Endometrial microvascular endothelial cells (primary cell): ENCODE results near the gene PTTG2. TPM values are rescaled to one million over a fixed set of nuclear protein-coding genes. Genes with fewer than 3 reads are reported as not detected.

Experiments used
- in situ Hi-C: cut with HindIII; loops from 2 replicates; pipeline ENCODE4 v1.10.0; 2017; ENCODE audit warnings: low sequenced_read_pairs, low pct_unique_long_range_greater_than_20kb; ENCODE audit errors: inconsistent ontology term
- total RNA-seq: library from RNA; depleted of rRNA; stranded (reverse); fragments of >200 nt; gene quantifications from one replicate; pipeline ENCODE4 v1.2.3, GENCODE V29; 2015; ENCODE audit errors: inconsistent ontology term

Gene PTTG2
- total RNA-seq, 1 donor from 2014 or later: not detected

DNA sequence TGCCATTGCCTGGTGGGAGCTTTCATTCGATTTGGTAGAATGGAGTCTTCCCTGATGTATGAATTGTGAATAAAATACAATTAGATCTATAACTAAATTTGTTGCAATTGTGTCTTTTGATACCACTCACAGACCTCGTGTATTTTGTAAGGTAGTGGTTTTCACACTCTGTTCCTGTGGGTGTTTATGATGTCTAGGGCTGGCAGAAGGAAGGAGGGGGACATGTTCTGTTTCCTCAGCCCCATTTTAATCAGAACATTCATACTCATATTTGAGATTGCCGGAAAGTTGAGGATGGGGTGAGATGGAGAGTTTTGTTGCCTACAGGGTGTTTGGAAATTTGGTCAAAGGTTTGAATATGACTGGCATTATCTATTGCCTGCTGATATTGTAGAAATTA lies 42.9 kb downstream of the PTTG2 start:
- in situ Hi-C loops: no loop called here

DNA sequence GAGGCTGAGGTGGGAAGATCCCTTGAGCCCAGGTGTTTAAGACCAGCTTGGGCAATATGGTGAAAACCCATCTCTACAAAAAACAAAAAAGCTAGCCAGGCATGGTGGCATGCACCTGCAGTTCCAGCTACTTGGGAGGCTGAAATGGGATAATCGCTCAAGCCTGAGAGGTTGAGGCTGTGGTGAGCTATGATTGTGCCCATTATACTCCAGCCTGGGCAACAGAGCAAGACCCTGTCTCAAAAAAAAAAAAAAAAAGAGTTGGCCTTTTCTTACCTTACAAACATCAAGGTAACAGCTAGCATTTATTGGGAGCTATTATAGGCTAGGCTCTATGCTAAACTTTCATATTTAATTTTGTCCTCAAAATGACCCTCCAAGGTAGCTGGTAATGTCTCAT lies 43.4 kb downstream of the PTTG2 start:
- in situ Hi-C loops: no loop called here

DNA sequence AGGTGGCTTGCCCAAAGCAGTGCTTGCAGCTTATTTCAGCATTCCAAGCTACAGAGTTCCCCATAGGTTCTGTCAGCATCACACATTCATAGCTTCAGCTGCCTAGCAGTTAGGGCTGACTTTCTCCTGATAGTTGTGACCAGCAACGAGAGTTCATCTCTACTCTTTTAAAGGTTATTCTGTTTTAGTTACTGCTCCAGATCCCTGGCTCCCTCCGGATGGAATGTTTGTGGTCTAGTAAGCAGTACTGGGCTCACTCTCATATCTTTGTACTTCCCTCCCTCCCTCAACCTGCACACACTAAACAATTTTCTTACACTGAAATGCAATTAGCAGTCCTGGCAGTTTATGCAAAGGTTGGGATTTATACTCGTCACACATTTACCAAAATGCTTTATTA lies 43.9 kb downstream of the PTTG2 start:
- in situ Hi-C loops: no loop called here

- in situ Hi-C loops: no loop called here
Measured at GRCh38 chr4:38004887-38005286, 44.7 kb downstream of the PTTG2 start.

- in situ Hi-C loops: no loop called here
Measured at GRCh38 chr4:38005637-38006036, 45.4 kb downstream of the PTTG2 start.

DNA sequence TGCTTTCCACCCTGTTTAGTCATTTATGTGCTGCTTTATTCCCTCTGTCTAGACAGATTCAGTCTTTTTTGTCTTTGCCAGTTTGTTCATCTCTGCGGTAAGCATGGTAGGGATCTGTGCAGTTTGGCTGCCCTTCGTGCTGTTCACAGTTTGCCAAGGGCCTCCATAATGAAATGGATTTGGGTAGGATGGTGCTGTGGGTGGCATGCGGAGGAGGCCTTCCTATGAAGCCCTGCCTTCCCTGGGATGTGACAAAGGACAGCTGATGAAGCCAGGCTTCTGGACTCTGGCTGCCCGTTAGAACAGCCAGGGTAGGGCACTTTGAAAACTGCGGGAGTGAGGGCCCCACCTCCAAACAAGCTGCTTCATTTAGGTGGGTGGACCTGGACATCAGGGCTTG lies 47.4 kb downstream of the PTTG2 start:
- in situ Hi-C loops: no loop called here

DNA sequence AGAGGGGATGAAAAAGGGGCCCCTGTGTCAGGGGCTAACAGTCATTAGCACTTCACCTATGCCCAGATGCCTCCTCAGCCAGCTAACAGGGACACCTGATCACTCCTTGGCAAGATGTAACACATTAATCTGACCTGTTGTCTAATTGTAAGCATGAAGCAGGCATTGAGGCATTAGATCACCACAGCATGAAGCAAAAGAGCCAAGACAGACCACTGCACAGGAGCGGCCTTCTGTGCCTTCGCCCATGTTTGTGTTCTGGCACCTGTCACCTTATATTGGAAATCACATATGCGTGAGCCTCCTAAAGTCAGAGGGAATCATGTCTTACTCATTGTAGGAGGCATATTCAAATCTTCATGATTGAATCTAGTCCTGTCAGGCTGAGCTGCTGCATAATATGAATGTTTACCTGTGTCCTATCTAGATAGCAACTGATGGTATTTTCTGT lies 48.4 kb downstream of the PTTG2 start:
- in situ Hi-C loops: no loop called here

- in situ Hi-C loops: no loop called here
Measured at GRCh38 chr4:38009421-38009820, 49.2 kb downstream of the PTTG2 start.

- in situ Hi-C loops: no loop called here
Measured at GRCh38 chr4:38009949-38010348, 49.8 kb downstream of the PTTG2 start.

Other genes with a start within 250 kb of the PTTG2 start
- gene PGM2, start 133.7 kb upstream of the PTTG2 start, total RNA-seq: 123 TPM
- 194 TPM for gene TBC1D1, start 69.3 kb upstream of the PTTG2 start, total RNA-seq